M059J (cell line): ENCODE measurements around the gene ITM2A. TPM values are rescaled to one million over a fixed set of nuclear protein-coding genes. Genes with fewer than 3 reads are reported as not detected.

Source experiments
- total RNA-seq: library from RNA; depleted of rRNA; stranded (reverse); fragments of >200 nt; shearing (Covaris generic); gene quantifications from 2 replicates; pipeline ENCODE4 v1.2.3, GENCODE V29; 2014; rRNA removed

The ITM2A gene
- total RNA-seq, 1 experiment from 2014 or later, result not detected

Other genes with a start within 250 kb of the ITM2A start
- not detected in 2 replicates for gene GPR174, start 222.6 kb downstream of the ITM2A start, total RNA-seq